Hepatocyte (in vitro differentiated cells): ENCODE results near the gene CXCL3. TPM values are rescaled to one million over a fixed set of nuclear protein-coding genes. Genes with fewer than 3 reads are reported as not detected.

Source experiments
- DNase-seq: peaks from one replicate; pipeline ENCODE4 v3.0.0-alpha.2; 2016; ENCODE audit warnings: low spot score
- H2AFZ ChIP-seq: fragments of 200-600 bp; sonication (generic); 2 replicates; pipeline ENCODE4 v1.6.0; 2016; ENCODE audit warnings: antibody characterized with exemption, mild to moderate bottlenecking
- H3K27ac ChIP-seq: fragments of 200-600 bp; sonication (generic); 2 replicates; pipeline ENCODE4 v1.5.1; 2016; ENCODE audit warnings: mild to moderate bottlenecking
- H3K27me3 ChIP-seq: fragments of 200-600 bp; sonication (generic); 2 replicates; pipeline ENCODE4 v1.6.1; 2016
- H3K36me3 ChIP-seq: fragments of 200-600 bp; sonication (generic); replicated peaks from 2 replicates; pipeline ENCODE4 v1.5.1; 2016; ENCODE audit warnings: low read depth; ENCODE audit not compliant: insufficient read depth
- H3K4me1 ChIP-seq: fragments of 200-600 bp; sonication (generic); 2 replicates; pipeline ENCODE4 v1.5.1; 2016; ENCODE audit warnings: mild to moderate bottlenecking, moderate library complexity; ENCODE audit not compliant: insufficient read depth
- H3K4me2 ChIP-seq: fragments of 200-600 bp; sonication (generic); 2 replicates; pipeline ENCODE4 v1.6.0; 2016
- H3K4me3 ChIP-seq: fragments of 200-600 bp; sonication (generic); 2 replicates; pipeline ENCODE4 v1.5.1; 2016; ENCODE audit warnings: mild to moderate bottlenecking
- H3K79me2 ChIP-seq: fragments of 200-600 bp; sonication (generic); 2 replicates; pipeline ENCODE4 v1.6.0; 2017; ENCODE audit warnings: mild to moderate bottlenecking
- H3K9me2 ChIP-seq: fragments of 200-600 bp; sonication (generic); replicated peaks from 2 replicates; pipeline ENCODE4 v1.6.0; 2017; ENCODE audit warnings: mild to moderate bottlenecking; ENCODE audit not compliant: insufficient read depth
- H3K9me3 ChIP-seq: fragments of 200-600 bp; sonication (generic); 2 replicates; pipeline ENCODE4 v1.5.1; 2016; ENCODE audit warnings: low read depth, mild to moderate bottlenecking
- H4K20me1 ChIP-seq: fragments of 200-600 bp; sonication (generic); 2 replicates; pipeline ENCODE4 v1.6.0; 2016; ENCODE audit warnings: mild to moderate bottlenecking; ENCODE audit not compliant: insufficient read depth, poor library complexity, severe bottlenecking
- CTCF ChIP-seq: fragments of 200-600 bp; sonication (generic); IDR thresholded peaks from 2 replicates; pipeline ENCODE4 v1.5.1; 2016; ENCODE audit warnings: antibody characterized with exemption, mild to moderate bottlenecking; ENCODE audit not compliant: poor library complexity
- EZH2 ChIP-seq: fragments of 200-600 bp; sonication (generic); IDR thresholded peaks from 2 replicates; pipeline ENCODE4 v1.6.1; 2016; ENCODE audit warnings: antibody characterized with exemption, mild to moderate bottlenecking, borderline replicate concordance
- EZH2phosphoT487 ChIP-seq: fragments of 200-600 bp; sonication (generic); IDR thresholded peaks from one replicate; pipeline ENCODE4 v1.6.1; 2018; ENCODE audit warnings: antibody characterized with exemption, mild to moderate bottlenecking, low read depth, moderate library complexity; ENCODE audit not compliant: unreplicated experiment, severe bottlenecking
- WGBS: methylation state at CpG from one replicate; pipeline ENCODE4 v1.1.6; 2016; ENCODE audit warnings: low lambda C conversion rate; ENCODE audit errors: missing lambda C conversion rate; 5-methylcytosine and 5-hydroxymethylcytosine counted together
- polyA plus RNA-seq: library from polyadenylated mRNA; unstranded; fragments of >200 nt; fragmentation: Nextera tagmentation; extraction: Ambion mirVana; gene quantifications from 2 replicates; pipeline ENCODE4 v1.2.1, GENCODE V29; 2016
- total RNA-seq: library from RNA; depleted of rRNA; stranded (reverse); fragments of >200 nt; gene quantifications from 2 replicates; pipeline ENCODE4 v1.2.3, GENCODE V29; 2014

CXCL3 gene
- total and polyA plus RNA-seq, 2 experiments from 2014 or later = 12.9 to 77.1 TPM

GRCh38 chr4:74065115-74065642 lies 26.7 kb upstream of the CXCL3 start:
- no peak overlapping the region for H2AFZ ChIP-seq
- no peaks in the 10 kb centered on the region for H3K9me2 ChIP-seq
- no peaks in the 10 kb centered on the region for H4K20me1 ChIP-seq
- no peaks in the 10 kb centered on the region for H3K79me2 ChIP-seq
- DNase-seq = no peak
- H3K4me1 ChIP-seq = peaks cover 6% of the 10 kb centered on the region
- H3K27ac ChIP-seq = no peak overlapping the region
- H3K4me2 ChIP-seq = no peak overlapping the region
- H3K9me3 ChIP-seq = no peaks in the 10 kb centered on the region
- H3K36me3 ChIP-seq = no peaks in the 10 kb centered on the region
- 84% methylated on average over 6 of the region's 6 CpGs for WGBS
- TF ChIP-seq EZH2 = no peak
- no peak for TF ChIP-seq CTCF
- TF ChIP-seq EZH2phosphoT487 = no peak
- no peak overlapping the region for H3K4me3 ChIP-seq
- H3K27me3 ChIP-seq = no peaks in the 10 kb centered on the region

- Histone ChIP-seq H3K9me3 (no peaks in the 10 kb centered on the region), H2AFZ (no peak overlapping the region), H3K9me2 (no peaks in the 10 kb centered on the region), H3K27ac (peak overlapping the region; percentile 69), H3K4me3 (no peak overlapping the region), H3K79me2 (no peaks in the 10 kb centered on the region), H3K36me3 (no peaks in the 10 kb centered on the region), H3K4me1 (peaks cover 6% of the 10 kb centered on the region), H4K20me1 (no peaks in the 10 kb centered on the region), H3K27me3 (no peaks in the 10 kb centered on the region), H3K4me2 (peak overlapping the region; percentile 22)
- 45% methylated on average over 1 of the region's 1 CpG for WGBS
- no peak for TF ChIP-seq CTCF
- TF ChIP-seq EZH2phosphoT487 = no peak
- no peak for DNase-seq
These were observed 25.4 kb upstream of the CXCL3 start for GRCh38 chr4:74063859-74064258.

GRCh38 chr4:74062953-74063352 lies 24.5 kb upstream of the CXCL3 start:
- no peak for DNase-seq
- no peak overlapping the region for H3K4me3 ChIP-seq
- no peaks in the 10 kb centered on the region for H3K27me3 ChIP-seq
- no peaks in the 10 kb centered on the region for H3K9me2 ChIP-seq
- H3K79me2 ChIP-seq = no peaks in the 10 kb centered on the region
- H4K20me1 ChIP-seq = no peaks in the 10 kb centered on the region
- peak overlapping the region; percentile 69 for H3K27ac ChIP-seq
- peak overlapping the region; percentile 35 for H3K4me2 ChIP-seq
- H3K36me3 ChIP-seq = no peaks in the 10 kb centered on the region
- peaks cover 6% of the 10 kb centered on the region for H3K4me1 ChIP-seq
- H2AFZ ChIP-seq = no peak overlapping the region
- H3K9me3 ChIP-seq = no peaks in the 10 kb centered on the region
- TF ChIP-seq EZH2 = no peak
- TF ChIP-seq EZH2phosphoT487 = no peak
- TF ChIP-seq CTCF = no peak

GRCh38 chr4:74061430-74061829 lies 22.9 kb upstream of the CXCL3 start:
- no peaks in the 10 kb centered on the region for H3K9me2 ChIP-seq
- H3K4me2 ChIP-seq = no peak overlapping the region

More at GRCh38 chr4:74061430-74061829, 22.9 kb upstream of the CXCL3 start:
- no peak for TF ChIP-seq CTCF
- no peak for TF ChIP-seq EZH2phosphoT487
- TF ChIP-seq EZH2 = no peak
- no peak overlapping the region for H3K4me3 ChIP-seq
- no peaks in the 10 kb centered on the region for H3K36me3 ChIP-seq
- H3K27ac ChIP-seq = no peak overlapping the region
- H3K79me2 ChIP-seq = no peaks in the 10 kb centered on the region
- H3K9me3 ChIP-seq = no peaks in the 10 kb centered on the region
- no peak for DNase-seq
- no peak overlapping the region for H2AFZ ChIP-seq
- H3K4me1 ChIP-seq = peaks cover 6% of the 10 kb centered on the region
- H3K27me3 ChIP-seq = no peaks in the 10 kb centered on the region
- H4K20me1 ChIP-seq = no peaks in the 10 kb centered on the region
